Brain microvascular endothelial cell (primary cell): ENCODE measurements around the gene LETM1.
"Not testable (repeated sequence)": the region's sequence is repeated elsewhere in the genome, so short reads cannot be mapped to it uniquely, and the experiment has no call there.

Source experiments
- DNase-seq: peaks from one replicate; pipeline ENCODE4 v3.0.0-alpha.2; 2020
- H3K27ac ChIP-seq: fragments of 250-450 bp; sonication (Bioruptor Pico); 2 replicates; pipeline ENCODE4 v1.5.1; 2020; ENCODE audit warnings: mild to moderate bottlenecking, moderate library complexity
- H3K27me3 ChIP-seq: fragments of 250-450 bp; sonication (Bioruptor Pico); replicated peaks from 2 replicates; pipeline ENCODE4 v1.5.1; 2020; ENCODE audit warnings: mild to moderate bottlenecking
- H3K36me3 ChIP-seq: fragments of 250-450 bp; sonication (Bioruptor Pico); replicated peaks from 2 replicates; pipeline ENCODE4 v1.5.1; 2020; ENCODE audit warnings: mild to moderate bottlenecking
- H3K4me3 ChIP-seq: 2 replicates; pipeline ENCODE4 v1.5.1; 2011; ENCODE audit warnings: low read depth, mild to moderate bottlenecking, control low read depth, low read length, moderate library complexity
- CTCF ChIP-seq: IDR thresholded peaks from 2 replicates; pipeline ENCODE4 v1.5.1; 2011; ENCODE audit warnings: low read depth, mild to moderate bottlenecking, moderate library complexity, low read length, control low read depth, inconsistent platforms; ENCODE audit errors: missing control alignments
- in situ Hi-C: cut with HindIII; loops from 2 replicates; pipeline ENCODE4 v1.10.0; 2017; ENCODE audit warnings: low sequenced_read_pairs, low pct_ligation_motif_present

LETM1 gene

GRCh38 chr4:1841887-1842210 lies 14.1 kb downstream of the LETM1 start:
- H3K27me3 ChIP-seq, result no peaks in the 10 kb centered on the region
- no peak overlapping the region for H3K4me3 ChIP-seq
- peaks cover 54% of the 10 kb centered on the region for H3K36me3 ChIP-seq
- no peak overlapping the region for H3K27ac ChIP-seq
- in situ Hi-C loops, result no loop called here
- no peak for DNase-seq
- no peak for TF ChIP-seq CTCF

- peaks cover 59% of the 10 kb centered on the region for H3K36me3 ChIP-seq
These were observed 14.6 kb downstream of the LETM1 start for GRCh38 chr4:1841201-1841886.

GRCh38 chr4:1839282-1839681 lies 16.7 kb downstream of the LETM1 start:
- Histone ChIP-seq H3K4me3 (no peak overlapping the region), H3K36me3 (peaks cover 72% of the 10 kb centered on the region), H3K27ac (no peak overlapping the region), H3K27me3 (no peaks in the 10 kb centered on the region)
- in situ Hi-C loops, result no loop called here
- no peak for TF ChIP-seq CTCF
- no peak for DNase-seq

More at GRCh38 chr4:1841201-1841886, 14.6 kb downstream of the LETM1 start:
- TF ChIP-seq CTCF, result no peak
- in situ Hi-C loops, result no loop called here
- DNase-seq, result no peak
- no peak overlapping the region for H3K27ac ChIP-seq
- no peaks in the 10 kb centered on the region for H3K27me3 ChIP-seq
- no peak overlapping the region for H3K4me3 ChIP-seq

- Histone ChIP-seq H3K4me3 (no peak overlapping the region), H3K36me3 (peaks cover 83% of the 10 kb centered on the region), H3K27ac (no peak overlapping the region), H3K27me3 (no peaks in the 10 kb centered on the region)
- no peak for DNase-seq
- in situ Hi-C loops, result no loop called here
- no peak for TF ChIP-seq CTCF
These were observed 18.9 kb downstream of the LETM1 start for GRCh38 chr4:1837069-1837468.

- in situ Hi-C loops, result no loop called here
- Histone ChIP-seq H3K27me3 (no peaks in the 10 kb centered on the region), H3K4me3 (no peak overlapping the region), H3K27ac (no peak overlapping the region), H3K36me3 (peaks cover 83% of the 10 kb centered on the region)
- no peak for TF ChIP-seq CTCF
- no peak for DNase-seq
These were observed 19.3 kb downstream of the LETM1 start for GRCh38 chr4:1836650-1837049.

GRCh38 chr4:1835836-1836235 lies 20.1 kb downstream of the LETM1 start:
- H3K27ac ChIP-seq, H3K27me3 ChIP-seq, DNase-seq, in situ Hi-C loops, H3K4me3 ChIP-seq: not testable (repeated sequence)
- peaks cover 82% of the 10 kb centered on the region for H3K36me3 ChIP-seq
